ENCODE results near the gene CD27. TPM values are rescaled to one million over a fixed set of nuclear protein-coding genes. Genes with fewer than 3 reads are reported as not detected.
A peak's percentile ranks its signal among the peaks of the same experiment; 100 is the strongest.
"Not testable (repeated sequence)": the region's sequence is repeated elsewhere in the genome, so short reads cannot be mapped to it uniquely, and the experiment has no call there.

Gene CD27
- total RNA-seq, 1 donor from 2014 or later, result not detected

GRCh38 chr12:6463858-6464257 is 19.1 kb downstream of the CD27 start:
- Mint-ChIP-seq H3K9me3 (ENCODE audit: unreplicated experiment) (peaks cover 3% of the 10 kb centered on the region), H3K36me3 (ENCODE audit: unreplicated experiment) (peaks cover 9% of the 10 kb centered on the region), H3K4me3 (ENCODE audit: unreplicated experiment) (no peak overlapping the region), H3K4me1 (ENCODE audit: low read depth, unreplicated experiment) (peaks cover 1% of the 10 kb centered on the region), H3K27ac (ENCODE audit: unreplicated experiment) (no peak overlapping the region), H3K27me3 (ENCODE audit: unreplicated experiment) (peaks cover 2% of the 10 kb centered on the region)
- DNase-seq, result no peak
- no peak for TF ChIP-seq CTCF (IDR thresholded peaks at IDR 0.05; ENCODE audit: partially characterized antibody, unreplicated experiment)

DNA sequence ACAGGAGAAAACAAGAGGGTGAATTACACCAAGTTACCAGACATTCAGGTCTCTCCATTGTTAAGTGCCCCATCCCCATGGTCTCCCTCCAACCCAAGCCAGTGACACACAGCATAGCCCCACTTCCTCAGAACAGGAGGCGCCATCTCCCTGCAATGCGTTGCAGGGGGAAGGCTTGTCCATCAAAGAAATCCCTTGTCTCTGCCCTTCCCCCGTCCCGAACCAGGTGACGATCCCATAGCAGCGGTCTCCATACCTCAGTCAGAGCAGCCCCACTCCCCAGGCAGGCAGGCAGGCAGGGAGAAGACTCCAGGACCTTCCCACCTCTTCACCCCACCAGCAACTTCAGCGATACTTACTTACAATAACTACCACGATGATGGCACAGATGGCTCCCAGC is 19.8 kb downstream of the CD27 start:
- peaks cover 9% of the 10 kb centered on the region for H3K36me3 Mint-ChIP-seq (ENCODE audit: unreplicated experiment)
- no peak overlapping the region for H3K27ac Mint-ChIP-seq (ENCODE audit: unreplicated experiment)
- peaks cover 6% of the 10 kb centered on the region for H3K9me3 Mint-ChIP-seq (ENCODE audit: unreplicated experiment)
- no peak for TF ChIP-seq CTCF (IDR thresholded peaks at IDR 0.05; ENCODE audit: partially characterized antibody, unreplicated experiment)
- no peak overlapping the region for H3K4me3 Mint-ChIP-seq (ENCODE audit: unreplicated experiment)
- no peak for DNase-seq
- H3K4me1 Mint-ChIP-seq (ENCODE audit: low read depth, unreplicated experiment), result no peaks in the 10 kb centered on the region
- H3K27me3 Mint-ChIP-seq (ENCODE audit: unreplicated experiment), result peaks cover 2% of the 10 kb centered on the region

DNA sequence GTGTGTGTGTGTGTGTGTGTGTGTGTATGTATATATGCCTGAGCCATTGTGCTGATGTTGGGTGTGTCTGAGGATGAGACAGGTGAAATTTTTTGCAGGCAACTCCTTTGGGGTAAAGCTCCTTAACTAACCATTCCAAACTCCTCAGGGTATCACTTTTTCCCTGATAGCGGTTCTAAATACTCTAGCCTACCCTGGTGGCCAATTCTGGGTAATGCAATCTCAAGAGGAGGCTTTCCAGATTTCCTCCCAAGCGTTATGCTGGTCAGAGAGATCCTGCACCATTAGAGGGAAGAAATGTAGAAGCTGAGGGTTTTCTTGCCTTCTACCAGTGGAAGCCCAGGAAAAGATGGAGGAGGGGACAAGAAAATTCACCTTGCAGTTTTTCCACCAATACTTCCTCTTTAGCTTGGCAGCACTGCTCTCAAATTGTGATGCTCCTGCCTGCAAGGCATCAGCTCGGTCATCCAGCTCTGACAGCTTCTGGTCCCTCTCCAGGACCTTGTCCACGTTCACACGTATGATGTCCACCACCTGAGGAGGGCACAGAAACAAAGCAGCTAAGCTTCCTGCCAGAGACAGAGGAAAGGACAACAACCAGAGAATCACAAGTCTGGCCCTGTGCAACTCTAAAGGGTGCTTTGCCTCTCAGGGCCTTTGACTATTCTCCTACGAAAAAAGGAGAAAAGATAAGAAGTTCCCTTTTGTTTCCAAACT is 20.9 kb downstream of the CD27 start:
- H3K4me3 Mint-ChIP-seq (ENCODE audit: unreplicated experiment), result no peak overlapping the region
- peaks cover 9% of the 10 kb centered on the region for H3K36me3 Mint-ChIP-seq (ENCODE audit: unreplicated experiment)
- no peak for DNase-seq
- peaks cover 2% of the 10 kb centered on the region for H3K27me3 Mint-ChIP-seq (ENCODE audit: unreplicated experiment)
- H3K4me1 Mint-ChIP-seq (ENCODE audit: low read depth, unreplicated experiment), result no peaks in the 10 kb centered on the region
- TF ChIP-seq CTCF (IDR thresholded peaks at IDR 0.05; ENCODE audit: partially characterized antibody, unreplicated experiment), result peak; percentile 81
- H3K9me3 Mint-ChIP-seq (ENCODE audit: unreplicated experiment), result peaks cover 7% of the 10 kb centered on the region
- H3K27ac Mint-ChIP-seq (ENCODE audit: unreplicated experiment), result no peak overlapping the region

DNA sequence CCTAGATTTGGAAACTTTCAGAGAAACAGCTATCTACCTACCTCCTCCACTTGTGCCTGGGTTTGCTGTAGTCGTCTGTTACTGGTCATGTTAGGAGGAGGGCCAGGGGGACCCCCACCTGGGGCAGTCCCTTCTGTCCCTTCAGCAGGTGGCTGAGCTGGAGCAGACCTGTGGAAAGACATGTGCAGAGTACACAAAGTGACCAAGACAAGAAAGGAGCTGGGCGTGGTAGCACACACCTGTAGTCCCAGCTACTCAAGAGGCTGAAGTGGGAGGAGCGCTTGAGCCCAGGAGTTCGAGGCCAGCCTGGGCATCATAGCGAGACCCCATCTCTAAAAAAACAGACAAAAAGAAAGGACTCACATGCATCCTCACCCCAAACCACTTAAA is 21.4 kb downstream of the CD27 start:
- no peak for TF ChIP-seq CTCF (IDR thresholded peaks at IDR 0.05; ENCODE audit: partially characterized antibody, unreplicated experiment)
- Mint-ChIP-seq H3K27ac (ENCODE audit: unreplicated experiment) (no peak overlapping the region), H3K9me3 (ENCODE audit: unreplicated experiment) (peaks cover 9% of the 10 kb centered on the region), H3K36me3 (ENCODE audit: unreplicated experiment) (peaks cover 9% of the 10 kb centered on the region), H3K27me3 (ENCODE audit: unreplicated experiment) (peaks cover 2% of the 10 kb centered on the region), H3K4me1 (ENCODE audit: low read depth, unreplicated experiment) (no peaks in the 10 kb centered on the region), H3K4me3 (ENCODE audit: unreplicated experiment) (no peak overlapping the region)
- no peak for DNase-seq

- not testable (repeated sequence) for DNase-seq; H3K4me3 Mint-ChIP-seq (ENCODE audit: unreplicated experiment); H3K4me1 Mint-ChIP-seq (ENCODE audit: low read depth, unreplicated experiment); H3K27me3 Mint-ChIP-seq (ENCODE audit: unreplicated experiment); H3K27ac Mint-ChIP-seq (ENCODE audit: unreplicated experiment); H3K36me3 Mint-ChIP-seq (ENCODE audit: unreplicated experiment)
- H3K9me3 Mint-ChIP-seq (ENCODE audit: unreplicated experiment), result peaks cover 12% of the 10 kb centered on the region
Measured at GRCh38 chr12:6466751-6467150, 22.0 kb downstream of the CD27 start.

DNA sequence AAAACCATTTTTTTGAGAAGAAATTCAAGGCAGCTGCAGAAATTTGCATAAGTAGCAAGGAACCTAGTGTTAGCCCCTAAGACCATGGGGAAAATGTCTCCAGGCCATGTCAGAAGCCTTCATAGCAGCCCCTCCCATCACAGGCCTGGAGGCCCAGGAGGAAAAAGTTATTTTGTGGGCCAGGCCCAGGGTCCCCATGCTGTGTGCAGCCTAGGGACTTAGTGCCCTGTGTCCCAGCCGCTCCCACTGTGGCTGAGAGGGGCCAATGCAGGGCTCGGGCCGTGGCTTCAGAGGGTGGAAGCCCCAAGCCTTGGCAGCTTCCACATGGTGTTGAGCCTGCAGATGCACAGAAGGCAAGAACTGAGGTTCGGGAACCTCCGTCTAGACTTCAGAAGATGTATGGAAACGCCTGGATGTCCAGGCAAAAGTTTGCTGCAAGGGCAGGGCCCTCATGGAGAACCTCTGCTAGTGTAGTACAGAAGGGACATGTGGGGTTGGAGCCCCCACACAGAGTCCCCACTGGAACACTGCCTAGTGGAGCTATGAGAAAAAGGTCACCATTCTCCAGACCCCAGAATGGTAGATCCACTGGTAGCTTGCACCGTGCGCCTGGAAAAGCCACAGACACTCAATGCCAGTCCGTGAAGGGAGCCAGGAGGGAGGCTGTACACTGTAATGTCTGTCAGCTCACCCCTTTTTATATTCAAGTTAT is 23.0 kb downstream of the CD27 start:
- H3K4me3 Mint-ChIP-seq (ENCODE audit: unreplicated experiment); H3K4me1 Mint-ChIP-seq (ENCODE audit: low read depth, unreplicated experiment); DNase-seq; H3K27ac Mint-ChIP-seq (ENCODE audit: unreplicated experiment); H3K36me3 Mint-ChIP-seq (ENCODE audit: unreplicated experiment); H3K27me3 Mint-ChIP-seq (ENCODE audit: unreplicated experiment): not testable (repeated sequence)
- peaks cover 12% of the 10 kb centered on the region for H3K9me3 Mint-ChIP-seq (ENCODE audit: unreplicated experiment)
